ENCODE results near the gene SLC4A7. TPM values are rescaled to one million over a fixed set of nuclear protein-coding genes. Genes with fewer than 3 reads are reported as not detected.

SLC4A7 gene
- total RNA-seq, 4 donors from 2014 or later: 20.3 to 44.0 (median 31.7) TPM

DNA sequence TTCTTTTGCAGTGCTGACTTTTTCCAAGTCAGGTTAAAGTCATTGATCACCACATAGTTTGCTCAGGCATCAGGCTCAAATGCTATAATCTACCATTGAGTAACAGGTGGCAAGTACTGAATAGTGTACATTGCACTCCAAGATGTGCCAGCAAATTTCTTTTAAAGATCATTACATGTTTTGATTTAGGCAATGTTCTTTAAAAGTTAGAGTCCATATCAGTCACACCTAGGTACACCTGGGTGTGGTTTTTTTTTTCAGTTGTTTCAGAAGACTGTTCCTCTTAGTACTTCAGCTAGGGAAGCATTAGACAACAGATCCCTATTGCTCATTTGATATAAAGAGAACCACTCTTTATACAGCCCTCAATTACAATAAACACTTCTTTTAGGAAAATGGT is 10.6 kb upstream of the SLC4A7 start:
- Histone ChIP-seq H3K4me3 (no peak overlapping the region), H3K4me1 (no peaks in the 10 kb centered on the region), H3K27ac (replicated peaks in 1 of 4) (no peak overlapping the region), H3K9me3 (no peaks in the 10 kb centered on the region), H3K27me3 (no peaks in the 10 kb centered on the region), H3K36me3 (no peaks in the 10 kb centered on the region)
- intact Hi-C loops (cut with DNase I): no loop called here
- no peak for DNase-seq (ENCODE audit: extremely low spot score)
- TF ChIP-seq EP300 (IDR thresholded peaks at IDR 0.05): no peak
- TF ChIP-seq POLR2AphosphoS5 (IDR thresholded peaks at IDR 0.05): no peak
- TF ChIP-seq, protein P1, sequence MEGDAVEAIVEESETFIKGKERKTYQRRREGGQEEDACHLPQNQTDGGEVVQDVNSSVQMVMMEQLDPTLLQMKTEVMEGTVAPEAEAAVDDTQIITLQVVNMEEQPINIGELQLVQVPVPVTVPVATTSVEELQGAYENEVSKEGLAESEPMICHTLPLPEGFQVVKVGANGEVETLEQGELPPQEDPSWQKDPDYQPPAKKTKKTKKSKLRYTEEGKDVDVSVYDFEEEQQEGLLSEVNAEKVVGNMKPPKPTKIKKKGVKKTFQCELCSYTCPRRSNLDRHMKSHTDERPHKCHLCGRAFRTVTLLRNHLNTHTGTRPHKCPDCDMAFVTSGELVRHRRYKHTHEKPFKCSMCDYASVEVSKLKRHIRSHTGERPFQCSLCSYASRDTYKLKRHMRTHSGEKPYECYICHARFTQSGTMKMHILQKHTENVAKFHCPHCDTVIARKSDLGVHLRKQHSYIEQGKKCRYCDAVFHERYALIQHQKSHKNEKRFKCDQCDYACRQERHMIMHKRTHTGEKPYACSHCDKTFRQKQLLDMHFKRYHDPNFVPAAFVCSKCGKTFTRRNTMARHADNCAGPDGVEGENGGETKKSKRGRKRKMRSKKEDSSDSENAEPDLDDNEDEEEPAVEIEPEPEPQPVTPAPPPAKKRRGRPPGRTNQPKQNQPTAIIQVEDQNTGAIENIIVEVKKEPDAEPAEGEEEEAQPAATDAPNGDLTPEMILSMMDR (IDR thresholded peaks at IDR 0.05): no peak
- no peak for TF ChIP-seq POLR2A (IDR thresholded peaks at IDR 0.05; ENCODE audit: low read depth)

- no peak for DNase-seq (ENCODE audit: extremely low spot score)
- 91% methylated on average over 2 of the region's 2 CpGs for WGBS
- intact Hi-C loops (cut with DNase I): no loop called here
- TF ChIP-seq POLR2AphosphoS5 (IDR thresholded peaks at IDR 0.05) (no peak), POLR2A (IDR thresholded peaks at IDR 0.05; ENCODE audit: low read depth) (no peak), EP300 (IDR thresholded peaks at IDR 0.05) (no peak)
- TF ChIP-seq, protein P1 (IDR thresholded peaks at IDR 0.05): no peak
- Histone ChIP-seq H3K4me3 (no peak overlapping the region), H3K27ac (replicated peaks in 1 of 4) (no peak overlapping the region), H3K9me3 (no peaks in the 10 kb centered on the region), H3K4me1 (peaks cover 0 to 34% (median 29%) of the 10 kb centered on the region in 4 donors), H3K36me3 (no peaks in the 10 kb centered on the region), H3K27me3 (no peaks in the 10 kb centered on the region)
These were observed 4.6 kb upstream of the SLC4A7 start for GRCh38 chr3:27488821-27489220.

GRCh38 chr3:27487383-27487782 is 3.2 kb upstream of the SLC4A7 start:
- no peaks in the 10 kb centered on the region for H3K36me3 ChIP-seq
- H3K9me3 ChIP-seq: no peaks in the 10 kb centered on the region
- TF ChIP-seq, protein P1 (IDR thresholded peaks at IDR 0.05): no peak
- no peak for TF ChIP-seq POLR2AphosphoS5 (IDR thresholded peaks at IDR 0.05)
- no peak for TF ChIP-seq EP300 (IDR thresholded peaks at IDR 0.05)
- TF ChIP-seq POLR2A (IDR thresholded peaks at IDR 0.05; ENCODE audit: low read depth): no peak
- H3K27ac ChIP-seq (replicated peaks in 1 of 4): peak overlapping the region; percentile 29 to 100 (median 96)
- no peaks in the 10 kb centered on the region for H3K27me3 ChIP-seq
- no peak overlapping the region for H3K4me3 ChIP-seq
- H3K4me1 ChIP-seq: peaks cover 6 to 41% (median 35%) of the 10 kb centered on the region in 4 donors
- intact Hi-C loops (cut with DNase I): no loop called here
- no peak for DNase-seq (ENCODE audit: extremely low spot score)
- WGBS: 35% methylated on average over 1 of the region's 1 CpG

GRCh38 chr3:27486336-27486735 is 2.2 kb upstream of the SLC4A7 start:
- no peaks in the 10 kb centered on the region for H3K36me3 ChIP-seq
- no peaks in the 10 kb centered on the region for H3K9me3 ChIP-seq
- DNase-seq (ENCODE audit: extremely low spot score): no peak
- H3K4me3 ChIP-seq: no peak overlapping the region
- 95% methylated on average over 6 of the region's 7 CpGs for WGBS
- peaks cover 7 to 52% (median 45%) of the 10 kb centered on the region in 4 donors for H3K4me1 ChIP-seq
- peak overlapping the region; percentile 96 to 100 (median 97) for H3K27ac ChIP-seq (replicated peaks in 1 of 4)
- intact Hi-C loops (cut with DNase I): no loop called here
- no peak for TF ChIP-seq EP300 (IDR thresholded peaks at IDR 0.05)
- TF ChIP-seq, protein P1 (IDR thresholded peaks at IDR 0.05): no peak
- TF ChIP-seq POLR2A (IDR thresholded peaks at IDR 0.05; ENCODE audit: low read depth): no peak
- TF ChIP-seq POLR2AphosphoS5 (IDR thresholded peaks at IDR 0.05): no peak
- H3K27me3 ChIP-seq: no peaks in the 10 kb centered on the region

DNA sequence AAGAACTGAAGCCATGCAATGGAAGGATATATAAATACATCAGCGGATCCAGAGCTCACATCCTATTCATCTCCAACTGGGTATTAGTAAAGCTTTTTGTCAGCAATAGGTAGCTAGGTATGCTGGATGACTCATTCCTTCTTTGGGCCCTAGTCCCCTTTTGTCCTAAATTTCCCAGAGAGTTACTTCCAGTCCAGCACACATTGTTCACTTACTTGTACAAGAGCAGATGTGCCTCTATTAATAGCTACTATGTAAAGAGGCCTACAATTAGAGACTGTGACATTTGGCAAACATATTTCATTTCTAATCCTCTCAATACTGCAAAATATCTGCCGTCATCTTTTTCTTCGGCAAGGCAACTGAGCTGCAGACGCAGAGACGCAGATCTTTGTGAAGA is 1.7 kb upstream of the SLC4A7 start:
- no peaks in the 10 kb centered on the region for H3K27me3 ChIP-seq
- H3K9me3 ChIP-seq: no peaks in the 10 kb centered on the region
- 67% methylated on average over 5 of the region's 5 CpGs for WGBS
- no peak overlapping the region for H3K4me3 ChIP-seq
- no peak for DNase-seq (ENCODE audit: extremely low spot score)
- H3K4me1 ChIP-seq: peaks cover 7 to 55% (median 47%) of the 10 kb centered on the region in 4 donors
- TF ChIP-seq POLR2AphosphoS5 (IDR thresholded peaks at IDR 0.05) (peak; percentile 28 to 62), EP300 (IDR thresholded peaks at IDR 0.05) (peak; percentile 47)
- TF ChIP-seq, protein P1 (IDR thresholded peaks at IDR 0.05): no peak
- H3K27ac ChIP-seq (replicated peaks in 1 of 4): peak overlapping the region; percentile 96 to 100 (median 97)
- intact Hi-C loops (cut with DNase I): no loop called here
- H3K36me3 ChIP-seq: no peaks in the 10 kb centered on the region
